HG03045 (cell line): Measurements from ENCODE around the gene LHFPL3.

Experiments
- ATAC-seq: cut with Tn5 transposase; IDR thresholded peaks from one replicate; pipeline ENCODE4 v1.9.1; 2021; ENCODE audit warnings: mild to moderate bottlenecking, moderate library complexity; ENCODE audit not compliant: unreplicated experiment

Gene LHFPL3

DNA sequence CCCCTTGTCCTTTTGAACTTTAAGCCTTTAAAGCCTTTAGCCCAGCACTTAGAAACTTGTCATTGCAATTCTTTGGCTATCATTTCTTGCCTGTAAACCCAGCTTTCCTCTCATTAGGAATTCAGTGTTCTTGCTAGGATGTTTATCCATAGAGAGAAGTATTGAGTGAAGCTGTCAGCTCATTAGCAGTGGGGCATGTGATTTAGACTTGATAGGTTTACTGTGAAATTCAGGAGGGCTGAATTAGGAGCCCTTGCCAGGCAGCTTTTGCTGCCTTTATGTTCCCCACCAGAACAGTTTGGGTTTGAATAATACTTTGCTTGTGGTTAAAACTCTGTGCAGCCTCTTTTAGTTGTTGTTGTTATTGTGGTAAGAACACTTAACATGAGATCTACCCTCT, 39.5 kb downstream of the LHFPL3 start:
- ATAC-seq = no peak

GRCh38 chr7:104371216-104371979, 43.0 kb downstream of the LHFPL3 start:
- ATAC-seq = no peak

DNA sequence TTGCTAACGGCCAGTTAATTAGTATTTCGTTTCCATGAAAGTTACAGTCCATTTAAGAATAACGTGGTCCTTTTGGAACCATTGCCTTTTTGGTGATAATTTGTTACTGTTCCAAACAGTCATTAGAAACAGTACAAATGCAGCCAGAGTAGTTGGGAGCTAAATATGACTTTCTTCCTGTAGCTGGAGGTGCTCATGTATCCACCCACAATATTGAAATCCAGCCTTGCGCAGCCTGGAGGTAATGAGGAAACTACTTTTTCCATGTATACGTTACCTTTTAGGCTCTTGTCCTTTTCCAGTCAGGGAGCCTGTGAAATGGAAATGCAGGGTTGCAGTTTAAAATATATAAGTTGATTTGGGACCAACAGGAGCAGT, 43.6 kb downstream of the LHFPL3 start:
- no peak for ATAC-seq

DNA sequence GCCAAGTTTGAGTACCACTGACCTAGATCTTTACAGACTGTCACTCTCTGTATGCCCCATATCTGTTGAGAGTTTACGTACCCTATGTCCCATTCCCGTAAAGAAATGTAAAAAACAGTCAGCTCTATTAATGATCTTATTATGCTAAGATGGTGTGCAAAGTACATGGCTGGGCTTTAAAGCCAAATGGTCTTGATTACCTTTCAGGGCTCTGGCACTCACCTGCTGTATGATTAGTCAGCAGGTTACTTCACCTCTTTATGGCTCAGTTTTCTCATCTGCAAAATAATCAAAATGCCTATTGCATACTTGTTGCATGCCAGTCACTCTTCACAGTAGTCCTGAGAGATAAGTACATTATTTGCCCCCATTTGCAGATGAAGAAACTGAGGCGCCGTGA, 54.2 kb downstream of the LHFPL3 start:
- no peak for ATAC-seq

DNA sequence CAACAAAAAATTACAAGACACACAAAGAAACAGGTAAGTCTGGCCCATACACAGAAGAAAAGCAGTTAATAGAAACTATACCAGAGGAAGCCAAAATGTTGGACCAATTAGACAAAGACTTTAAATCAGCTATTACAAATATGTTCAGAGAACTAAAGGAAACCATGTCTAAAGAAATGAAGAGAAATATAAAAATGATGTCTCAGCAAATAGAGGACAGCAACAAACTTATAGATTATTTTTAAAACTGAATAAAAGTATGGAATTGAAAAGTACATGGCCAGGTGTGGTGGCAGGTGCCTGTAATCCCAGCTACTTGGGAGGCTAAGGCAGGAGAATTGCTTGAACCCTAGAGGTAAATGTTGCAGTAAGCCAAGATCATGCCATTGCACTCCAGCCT, 58.5 kb downstream of the LHFPL3 start:
- no peak for ATAC-seq

GRCh38 chr7:104388222-104388621, 59.8 kb downstream of the LHFPL3 start:
- ATAC-seq = no peak

DNA sequence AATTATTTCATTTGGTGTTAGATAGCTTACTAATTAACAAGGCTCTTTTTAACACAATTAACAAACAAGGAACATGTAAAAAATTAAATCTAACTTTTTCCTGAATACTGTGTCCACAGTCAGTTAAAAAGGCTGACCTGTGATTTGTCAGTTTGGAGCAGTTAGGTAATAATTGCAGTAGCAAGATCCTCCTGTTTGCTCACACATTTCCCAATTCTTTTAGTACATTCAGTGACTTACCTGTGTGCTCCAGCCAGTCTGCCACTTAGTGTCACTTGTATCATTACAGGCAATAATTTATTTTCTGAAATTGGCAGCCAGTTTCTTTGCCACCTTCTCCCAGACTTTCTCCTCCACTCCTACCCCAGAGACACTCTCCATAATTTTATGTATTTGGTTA, 66.8 kb downstream of the LHFPL3 start:
- no peak for ATAC-seq

GRCh38 chr7:104397442-104397841, 69.0 kb downstream of the LHFPL3 start:
- ATAC-seq = no peak

- ATAC-seq = no peak
These were observed 80.0 kb downstream of the LHFPL3 start for GRCh38 chr7:104408371-104408770.

DNA sequence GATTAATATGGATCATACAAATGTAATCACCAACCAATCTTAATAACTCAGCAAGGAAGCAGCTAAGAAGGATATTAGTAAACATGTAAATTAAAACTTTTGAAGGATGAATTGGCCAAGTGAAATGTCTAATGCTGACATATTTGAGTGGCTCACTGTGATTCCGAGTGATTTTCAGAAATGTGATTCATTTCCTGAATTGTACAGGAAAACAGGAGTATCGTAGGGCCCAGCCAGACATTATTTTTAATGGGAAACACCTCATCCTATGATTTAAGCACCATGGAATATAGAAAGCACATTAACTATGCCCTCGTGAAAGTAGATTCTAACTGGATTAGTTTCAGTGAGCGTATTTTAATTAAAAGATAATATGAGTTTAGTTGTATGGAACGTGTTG, 82.3 kb downstream of the LHFPL3 start:
- ATAC-seq = no peak

DNA sequence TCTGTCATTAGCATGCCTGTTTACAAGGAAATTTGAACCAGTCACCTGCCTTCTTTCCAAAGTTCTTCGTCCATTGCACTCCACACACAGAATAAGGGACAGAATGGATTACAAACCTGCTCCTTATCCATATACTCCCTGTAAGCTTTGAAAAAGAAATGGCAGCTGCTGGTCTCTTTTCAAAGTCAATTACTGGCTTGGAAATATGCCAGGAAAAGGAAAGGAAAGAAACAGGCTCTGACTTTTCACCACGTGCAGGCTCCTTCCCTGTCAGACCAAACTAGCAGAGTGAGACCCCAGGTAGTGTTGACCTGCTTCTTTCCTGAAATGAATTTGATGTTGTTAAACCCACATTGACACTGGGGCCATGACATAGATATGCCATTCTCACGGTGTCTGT, 84.5 kb downstream of the LHFPL3 start:
- ATAC-seq = no peak

- ATAC-seq = no peak
These were observed 85.8 kb downstream of the LHFPL3 start for GRCh38 chr7:104414216-104414615.

- ATAC-seq = no peak
These were observed 87.3 kb downstream of the LHFPL3 start for GRCh38 chr7:104415700-104416099.

DNA sequence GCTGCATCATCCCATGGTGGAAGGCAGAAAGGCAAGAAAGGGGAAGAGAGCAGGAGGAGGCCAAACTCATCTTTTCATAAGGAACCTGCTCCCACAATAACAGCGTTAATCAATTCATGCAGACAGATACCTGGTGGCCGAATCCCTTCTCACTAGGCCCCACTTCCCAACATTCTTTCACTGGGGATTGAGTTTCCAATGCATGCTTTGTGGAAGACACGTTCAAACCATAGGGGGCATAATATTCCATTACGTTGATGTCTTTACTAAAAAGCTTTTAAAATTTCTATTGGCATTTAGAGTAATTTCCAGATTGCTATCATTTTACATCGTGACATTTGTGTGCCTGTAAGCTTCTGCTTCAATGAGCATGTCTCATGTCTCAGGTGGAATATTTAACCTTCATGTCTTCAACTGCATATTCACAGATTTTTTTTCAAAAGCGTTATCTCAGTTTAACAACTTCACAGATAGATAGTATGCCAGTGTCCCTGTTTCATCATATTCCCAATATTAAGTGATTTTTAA, 88.5 kb downstream of the LHFPL3 start:
- ATAC-seq = no peak

DNA sequence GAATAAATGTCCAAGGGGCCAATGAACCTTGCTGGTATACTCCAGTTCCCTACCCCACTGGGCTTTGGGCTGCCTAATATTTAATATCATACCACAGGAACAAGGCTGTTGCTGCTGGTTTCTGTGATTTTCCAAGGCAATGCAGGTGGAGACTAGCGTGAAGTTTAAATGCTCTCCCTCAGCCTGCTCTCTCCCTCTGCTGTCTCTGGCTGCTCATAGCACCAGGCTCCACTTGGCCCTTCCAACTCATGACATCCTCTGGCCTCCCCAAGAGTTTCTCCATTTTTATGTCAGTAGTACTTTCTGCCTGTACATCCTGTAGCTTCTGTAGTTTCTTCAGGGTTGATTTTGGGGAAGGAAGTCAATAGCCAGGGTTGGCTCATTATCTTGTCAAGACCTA, 103.5 kb downstream of the LHFPL3 start:
- no peak for ATAC-seq

DNA sequence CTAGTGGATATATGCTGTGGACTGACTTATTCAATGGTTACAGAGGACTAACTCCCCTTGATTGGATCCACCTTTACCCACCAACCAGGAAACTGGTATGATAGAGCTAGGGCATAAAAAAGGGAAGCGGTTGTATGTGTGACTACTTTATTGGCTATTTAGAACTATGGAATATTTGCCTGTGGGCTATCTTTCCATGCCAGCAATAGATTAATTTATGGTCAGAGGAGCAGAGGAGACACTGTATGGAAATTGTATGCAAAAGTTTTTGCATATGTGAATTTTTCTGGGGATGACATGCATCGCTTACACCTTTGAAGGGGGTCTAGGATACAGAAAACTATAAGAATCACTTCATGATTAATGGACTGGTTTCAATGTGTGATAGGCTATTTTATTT, 105.7 kb downstream of the LHFPL3 start:
- ATAC-seq = no peak

- no peak for ATAC-seq
These were observed 114.1 kb downstream of the LHFPL3 start for GRCh38 chr7:104442481-104442880.

DNA sequence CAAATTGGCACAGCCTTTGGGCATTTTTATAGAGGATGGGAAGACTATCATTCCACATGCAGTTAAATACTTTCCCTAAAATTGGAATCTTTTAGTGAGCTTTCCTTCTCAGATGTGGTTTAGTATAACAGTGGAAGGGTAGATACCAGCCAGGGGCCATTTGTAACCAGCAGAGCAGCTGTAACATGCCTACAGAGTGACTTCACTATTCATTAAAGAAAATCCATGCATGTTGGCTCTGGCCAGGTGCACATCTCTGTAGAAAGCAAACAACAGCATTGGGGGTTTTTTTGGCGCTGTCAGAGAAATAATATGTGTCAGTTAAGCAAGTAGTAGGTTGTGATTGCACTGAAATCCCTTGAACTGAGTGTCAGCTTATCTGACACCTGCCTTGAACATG, 115.6 kb downstream of the LHFPL3 start:
- ATAC-seq = no peak

GRCh38 chr7:104445393-104445792, 117.0 kb downstream of the LHFPL3 start:
- no peak for ATAC-seq

DNA sequence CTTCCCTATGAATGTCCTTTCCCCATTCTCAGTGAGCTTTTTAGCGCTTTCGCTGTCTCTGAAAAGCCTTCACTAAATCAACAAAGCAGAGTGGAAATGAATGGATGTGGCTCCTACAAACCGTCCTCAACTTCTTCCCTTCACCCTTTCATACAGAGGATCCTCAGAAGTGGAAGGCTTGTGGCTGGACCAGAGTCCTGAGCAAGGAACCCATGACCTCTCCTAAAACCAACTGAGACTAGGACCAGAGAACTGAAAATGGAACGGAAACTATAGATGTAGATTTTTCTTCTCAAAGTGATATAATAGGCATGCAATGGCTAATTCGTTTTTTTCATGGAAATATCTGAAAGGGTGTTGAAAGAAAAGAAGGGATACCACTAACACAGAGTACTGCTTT, 122.5 kb downstream of the LHFPL3 start:
- ATAC-seq = no peak

- ATAC-seq = no peak
These were observed 124.8 kb downstream of the LHFPL3 start for GRCh38 chr7:104453190-104453589.

DNA sequence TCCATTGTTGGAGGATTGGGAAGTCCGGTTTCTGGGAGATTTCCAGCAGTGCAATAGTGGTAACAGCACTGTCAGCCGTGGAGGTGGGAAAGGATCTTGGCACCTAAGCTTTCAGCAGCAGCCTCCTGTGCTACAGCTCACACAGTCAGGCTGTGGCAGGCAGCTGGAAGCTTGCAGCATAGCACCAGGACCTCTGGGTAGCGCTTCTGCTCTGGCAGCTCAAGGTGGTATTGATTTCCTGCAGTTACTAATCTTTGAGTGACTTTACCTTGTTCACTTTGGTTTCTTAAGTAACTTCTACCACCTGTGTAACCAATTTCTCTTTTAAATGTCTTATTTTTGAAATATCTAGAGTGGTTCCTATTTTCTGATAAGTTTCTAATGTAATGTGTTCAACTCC, 130.5 kb downstream of the LHFPL3 start:
- no peak for ATAC-seq
